Mesendoderm (in vitro differentiated cells): Measurements from ENCODE around the gene IGF1R.

Experiments
- DNase-seq: peaks from one replicate; pipeline ENCODE4 v3.0.0; 2013
- H2AK5ac ChIP-seq: 2 replicates; pipeline ENCODE4 v1.6.1; 2013; ENCODE audit warnings: low read length, inconsistent platforms
- H2BK120ac ChIP-seq: 2 replicates; pipeline ENCODE4 v1.6.1; 2013; ENCODE audit warnings: low read depth, mild to moderate bottlenecking, low read length, moderate library complexity, mixed read lengths
- H2BK15ac ChIP-seq: replicated peaks from 2 replicates; pipeline ENCODE4 v1.6.1; 2013; ENCODE audit warnings: low read depth, mild to moderate bottlenecking, moderate library complexity
- H2BK5ac ChIP-seq: 2 replicates; pipeline ENCODE4 v1.6.1; 2013; ENCODE audit warnings: low read length, inconsistent platforms
- H3K18ac ChIP-seq: 2 replicates; pipeline ENCODE4 v1.6.1; 2013; ENCODE audit warnings: mild to moderate bottlenecking, low read length, mixed read lengths
- H3K23ac ChIP-seq: one replicate; pipeline ENCODE4 v1.6.1; 2013; ENCODE audit warnings: low read length
- H3K27ac ChIP-seq: 2 replicates; pipeline ENCODE4 v1.5.1; 2013; ENCODE audit warnings: low read depth, mild to moderate bottlenecking, inconsistent platforms, low read length, moderate library complexity
- H3K27me3 ChIP-seq: 2 replicates; pipeline ENCODE4 v1.6.1; 2013; ENCODE audit warnings: low read length, control low read depth, mild to moderate bottlenecking, inconsistent platforms; ENCODE audit not compliant: insufficient read depth, poor library complexity
- H3K36me3 ChIP-seq: 2 replicates; pipeline ENCODE4 v1.6.1; 2013; ENCODE audit warnings: low read length, inconsistent platforms; ENCODE audit not compliant: control insufficient read depth, insufficient read depth
- H3K4ac ChIP-seq: one replicate; pipeline ENCODE4 v1.6.1; 2013; ENCODE audit warnings: low read depth, mild to moderate bottlenecking, low read length, moderate library complexity
- H3K4me1 ChIP-seq: 2 replicates; pipeline ENCODE4 v1.6.1; 2013; ENCODE audit warnings: low read depth, low read length, inconsistent platforms; ENCODE audit not compliant: control insufficient read depth
- H3K4me2 ChIP-seq: 2 replicates; pipeline ENCODE4 v1.6.1; 2013; ENCODE audit warnings: low read length
- H3K4me3 ChIP-seq: 2 replicates; pipeline ENCODE4 v1.5.1; 2013; ENCODE audit warnings: mild to moderate bottlenecking, low read length
- H3K56ac ChIP-seq: one replicate; pipeline ENCODE4 v1.6.1; 2013; ENCODE audit warnings: low read length
- H3K79me1 ChIP-seq: 2 replicates; pipeline ENCODE4 v1.6.1; 2013; ENCODE audit warnings: low read length, inconsistent platforms
- H3K79me2 ChIP-seq: 2 replicates; pipeline ENCODE4 v1.6.1; 2013; ENCODE audit warnings: mild to moderate bottlenecking, low read length; ENCODE audit not compliant: control insufficient read depth, insufficient read depth
- H3K9ac ChIP-seq: 2 replicates; pipeline ENCODE4 v1.6.1; 2013; ENCODE audit warnings: low read length, inconsistent platforms
- H4K5ac ChIP-seq: one replicate; pipeline ENCODE4 v1.6.1; 2013; ENCODE audit warnings: low read length
- H4K8ac ChIP-seq: one replicate; pipeline ENCODE4 v1.6.1; 2013; ENCODE audit warnings: low read depth, mild to moderate bottlenecking, control low read depth, low read length, moderate library complexity
- WGBS: extraction: QIAGEN DNeasy Blood & Tissue Kit; methylation state at CpG from one replicate; pipeline ENCODE4 v1.1.7; 2013; ENCODE audit warnings: low lambda C conversion rate, missing lambda C conversion rate; ENCODE audit not compliant: insufficient coverage; ENCODE audit errors: extremely low coverage; 5-methylcytosine and 5-hydroxymethylcytosine counted together

Gene IGF1R

GRCh38 chr15:98804057-98804380 lies 155.7 kb downstream of the IGF1R start:
- no peak overlapping the region for H2BK120ac ChIP-seq
- H4K5ac ChIP-seq = no peak overlapping the region
- no peak overlapping the region for H4K8ac ChIP-seq
- H3K27me3 ChIP-seq = no peaks in the 10 kb centered on the region
- H3K4me1 ChIP-seq = peaks cover 25% of the 10 kb centered on the region
- no peak for DNase-seq
- H3K79me2 ChIP-seq = peaks cover 59% of the 10 kb centered on the region
- H3K36me3 ChIP-seq = no peaks in the 10 kb centered on the region
- no peak overlapping the region for H2BK5ac ChIP-seq
- H3K4ac ChIP-seq = no peak overlapping the region
- H3K9ac ChIP-seq = no peak overlapping the region
- WGBS = no CpG with 5 or more reads among the region's 5 CpGs
- no peak overlapping the region for H3K23ac ChIP-seq
- no peak overlapping the region for H3K4me3 ChIP-seq
- peaks cover 29% of the 10 kb centered on the region for H3K79me1 ChIP-seq
- H3K27ac ChIP-seq = no peak overlapping the region
- no peak overlapping the region for H3K18ac ChIP-seq
- no peak overlapping the region for H3K4me2 ChIP-seq
- no peak overlapping the region for H2AK5ac ChIP-seq
- H2BK15ac ChIP-seq = no peak overlapping the region
- H3K56ac ChIP-seq = no peak overlapping the region

GRCh38 chr15:98805434-98806274 lies 157.3 kb downstream of the IGF1R start:
- no peak overlapping the region for H4K5ac ChIP-seq

GRCh38 chr15:98806275-98806895 lies 158.0 kb downstream of the IGF1R start:
- H3K27me3 ChIP-seq = no peaks in the 10 kb centered on the region

More at GRCh38 chr15:98805434-98806274, 157.3 kb downstream of the IGF1R start:
- H3K18ac ChIP-seq = no peak overlapping the region
- H3K9ac ChIP-seq = no peak overlapping the region
- H3K23ac ChIP-seq = no peak overlapping the region
- H2BK5ac ChIP-seq = no peak overlapping the region
- H3K4ac ChIP-seq = no peak overlapping the region
- H2BK120ac ChIP-seq = no peak overlapping the region
- H2BK15ac ChIP-seq = no peak overlapping the region
- DNase-seq = peak; percentile 65
- H3K27me3 ChIP-seq = no peaks in the 10 kb centered on the region
- no peak overlapping the region for H3K4me2 ChIP-seq
- peaks cover 17% of the 10 kb centered on the region for H3K4me1 ChIP-seq
- no CpG with 5 or more reads among the region's 12 CpGs for WGBS
- H3K79me2 ChIP-seq = peaks cover 69% of the 10 kb centered on the region
- no peak overlapping the region for H3K4me3 ChIP-seq
- no peak overlapping the region for H3K56ac ChIP-seq
- H3K36me3 ChIP-seq = no peaks in the 10 kb centered on the region
- peaks cover 32% of the 10 kb centered on the region for H3K79me1 ChIP-seq
- H3K27ac ChIP-seq = no peak overlapping the region
- no peak overlapping the region for H4K8ac ChIP-seq
- H2AK5ac ChIP-seq = no peak overlapping the region

DNA sequence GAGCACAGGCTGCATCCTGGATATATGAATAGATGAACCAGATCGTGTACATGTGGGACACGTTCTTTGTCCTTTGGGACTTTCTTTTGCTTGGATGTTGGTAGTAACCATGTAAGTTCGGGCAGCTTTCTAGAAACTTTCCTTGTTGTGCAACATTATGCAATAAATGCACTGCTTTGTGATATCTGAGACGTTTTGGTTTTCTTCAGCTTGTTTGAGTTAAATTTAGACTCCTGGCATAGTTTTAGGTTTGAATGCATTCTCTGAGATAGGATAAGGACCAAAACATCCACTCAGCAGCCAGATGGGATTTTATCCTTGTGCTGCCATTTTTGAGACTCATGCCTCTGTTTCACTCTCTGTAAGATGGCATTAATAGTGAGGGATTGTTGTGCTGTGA lies 158.9 kb downstream of the IGF1R start:
- no peak overlapping the region for H2BK120ac ChIP-seq
- WGBS = no CpG with 5 or more reads among the region's 4 CpGs
- no peak overlapping the region for H3K4me2 ChIP-seq
- no peak overlapping the region for H3K4me3 ChIP-seq
- H3K23ac ChIP-seq = no peak overlapping the region
- no peaks in the 10 kb centered on the region for H3K27me3 ChIP-seq
- H2BK15ac ChIP-seq = no peak overlapping the region
- no peak overlapping the region for H3K9ac ChIP-seq
- no peaks in the 10 kb centered on the region for H3K36me3 ChIP-seq
- H4K5ac ChIP-seq = no peak overlapping the region
- no peak overlapping the region for H2BK5ac ChIP-seq
- no peak overlapping the region for H4K8ac ChIP-seq
- peaks cover 4% of the 10 kb centered on the region for H3K4me1 ChIP-seq
- no peak overlapping the region for H3K18ac ChIP-seq
- H3K56ac ChIP-seq = peak overlapping the region; percentile 10
- H3K4ac ChIP-seq = no peak overlapping the region
- H3K79me2 ChIP-seq = peaks cover 64% of the 10 kb centered on the region
- no peak for DNase-seq
- H3K27ac ChIP-seq = no peak overlapping the region
- H3K79me1 ChIP-seq = peaks cover 23% of the 10 kb centered on the region
- H2AK5ac ChIP-seq = no peak overlapping the region

More at GRCh38 chr15:98806275-98806895, 158.0 kb downstream of the IGF1R start:
- H3K79me2 ChIP-seq = peaks cover 69% of the 10 kb centered on the region
- H2AK5ac ChIP-seq = no peak overlapping the region
- H2BK5ac ChIP-seq = no peak overlapping the region
- H3K36me3 ChIP-seq = no peaks in the 10 kb centered on the region
- no peak overlapping the region for H3K9ac ChIP-seq
- no peak overlapping the region for H3K4me2 ChIP-seq
- no peak overlapping the region for H2BK120ac ChIP-seq
- H3K4ac ChIP-seq = no peak overlapping the region
- H4K5ac ChIP-seq = no peak overlapping the region
- H3K27ac ChIP-seq = no peak overlapping the region
- no peak overlapping the region for H3K18ac ChIP-seq
- DNase-seq = no peak
- H2BK15ac ChIP-seq = no peak overlapping the region
- H3K56ac ChIP-seq = no peak overlapping the region
- H4K8ac ChIP-seq = no peak overlapping the region
- H3K4me3 ChIP-seq = no peak overlapping the region
- no peak overlapping the region for H3K23ac ChIP-seq
- no CpG with 5 or more reads among the region's 9 CpGs for WGBS
- peaks cover 30% of the 10 kb centered on the region for H3K79me1 ChIP-seq
- peaks cover 11% of the 10 kb centered on the region for H3K4me1 ChIP-seq

DNA sequence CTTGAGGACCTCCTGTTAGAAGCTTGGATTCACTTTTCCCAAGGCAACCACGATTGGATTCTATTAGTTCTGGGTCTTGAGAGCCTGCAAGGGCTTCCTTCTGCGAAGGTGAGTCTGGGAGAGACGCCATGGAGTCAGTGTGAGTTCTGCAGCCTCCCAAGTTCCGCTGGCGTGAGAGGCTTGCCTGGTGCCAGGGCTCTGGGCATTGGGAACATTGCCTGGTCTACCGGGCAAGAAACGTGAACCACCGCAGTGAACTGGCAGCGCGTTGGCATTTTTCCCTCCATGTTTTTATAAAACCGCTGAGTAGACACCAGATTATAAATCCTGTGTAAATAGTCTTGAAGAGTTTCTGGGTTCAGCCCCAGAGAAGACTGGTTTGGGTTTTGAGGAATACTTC lies 160.9 kb downstream of the IGF1R start:
- no CpG with 5 or more reads among the region's 11 CpGs for WGBS
- Histone ChIP-seq H3K4ac (no peak overlapping the region), H2BK5ac (no peak overlapping the region), H3K27me3 (no peaks in the 10 kb centered on the region), H3K36me3 (no peaks in the 10 kb centered on the region), H3K9ac (no peak overlapping the region), H3K4me2 (no peak overlapping the region), H2BK120ac (no peak overlapping the region), H3K27ac (no peak overlapping the region), H3K56ac (no peak overlapping the region), H2BK15ac (no peak overlapping the region), H4K8ac (no peak overlapping the region), H3K4me1 (peaks cover 2% of the 10 kb centered on the region), H3K4me3 (no peak overlapping the region), H3K79me1 (peaks cover 24% of the 10 kb centered on the region), H3K79me2 (peaks cover 60% of the 10 kb centered on the region), H3K23ac (no peak overlapping the region), H4K5ac (no peak overlapping the region), H2AK5ac (no peak overlapping the region), H3K18ac (no peak overlapping the region)
- DNase-seq = no peak
